GM03348 (cell line): ENCODE data around the gene TGFB2.

Experiments
- DNase-seq: peaks from one replicate; pipeline ENCODE4 v3.0.0; 2012; ENCODE audit warnings: low spot score

The TGFB2 gene

DNA sequence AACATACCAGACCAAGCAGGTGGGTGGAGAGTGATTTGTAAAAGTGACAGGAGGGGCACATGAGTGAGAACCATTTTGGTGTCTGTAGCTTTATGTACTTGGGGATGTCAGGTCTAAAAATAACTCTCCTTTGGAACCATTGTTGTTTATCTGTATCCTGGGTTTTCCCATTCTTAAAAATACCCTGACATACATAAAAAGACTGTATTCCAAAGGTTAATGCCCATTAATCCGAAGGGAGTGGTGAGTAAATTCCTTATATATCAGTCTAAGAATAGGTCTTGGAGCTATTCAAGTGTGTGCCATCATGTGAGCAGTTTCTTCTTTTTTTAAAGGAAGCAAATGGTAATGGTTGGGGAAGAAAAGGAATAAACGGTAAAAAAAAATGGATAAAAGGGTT lies 117.5 kb downstream of the TGFB2 start:
- no peak for DNase-seq

- DNase-seq: peak; percentile 68
Measured at GRCh38 chr1:218463194-218464156, 118.3 kb downstream of the TGFB2 start.

GRCh38 chr1:218464871-218465270 lies 119.7 kb downstream of the TGFB2 start:
- no peak for DNase-seq

- no peak for DNase-seq
Measured at GRCh38 chr1:218466341-218467010, 121.3 kb downstream of the TGFB2 start.

DNA sequence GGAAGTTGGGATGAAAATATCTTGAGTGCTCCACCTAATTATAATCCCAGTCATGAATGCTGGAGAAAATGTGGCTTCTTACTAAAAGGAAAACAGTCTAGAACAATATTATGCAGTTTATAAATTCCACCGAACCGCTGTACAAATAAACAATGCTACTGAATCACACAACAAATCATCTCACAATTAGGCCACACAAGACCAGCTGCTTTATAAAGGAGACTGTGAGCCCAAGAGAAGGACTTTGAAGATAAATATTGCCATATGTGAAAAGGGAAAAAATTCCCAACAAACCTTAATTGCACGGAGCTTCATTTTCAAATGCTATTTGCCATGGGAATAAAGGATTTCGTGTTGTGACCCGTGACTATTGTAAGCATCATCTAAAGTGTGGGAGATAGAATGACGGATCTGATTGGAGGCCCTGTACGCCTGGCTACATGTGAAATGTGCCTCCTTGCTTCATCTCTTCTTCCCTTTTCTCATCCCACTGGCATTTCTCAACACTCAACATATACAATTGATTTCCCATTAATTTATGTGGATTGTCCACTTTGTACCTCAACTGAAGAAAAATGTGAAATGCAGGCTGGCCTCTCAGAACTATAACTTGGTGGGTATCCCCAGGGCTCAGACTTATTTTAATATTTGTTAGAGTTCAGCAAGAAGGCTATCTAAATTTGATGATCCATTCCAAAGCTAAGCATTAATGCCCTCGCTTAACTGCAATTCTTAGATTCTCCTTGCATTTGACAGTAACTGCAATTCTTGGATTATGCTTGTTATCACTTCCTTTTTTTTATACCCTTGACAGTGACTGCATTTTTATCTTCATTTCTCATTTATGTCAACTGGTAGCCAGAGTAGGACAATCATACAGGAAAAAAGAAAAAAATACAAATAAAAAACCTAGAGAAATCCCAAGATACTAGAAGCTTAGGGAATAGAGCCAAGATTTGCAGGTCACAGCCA lies 122.3 kb downstream of the TGFB2 start:
- no peak for DNase-seq

DNA sequence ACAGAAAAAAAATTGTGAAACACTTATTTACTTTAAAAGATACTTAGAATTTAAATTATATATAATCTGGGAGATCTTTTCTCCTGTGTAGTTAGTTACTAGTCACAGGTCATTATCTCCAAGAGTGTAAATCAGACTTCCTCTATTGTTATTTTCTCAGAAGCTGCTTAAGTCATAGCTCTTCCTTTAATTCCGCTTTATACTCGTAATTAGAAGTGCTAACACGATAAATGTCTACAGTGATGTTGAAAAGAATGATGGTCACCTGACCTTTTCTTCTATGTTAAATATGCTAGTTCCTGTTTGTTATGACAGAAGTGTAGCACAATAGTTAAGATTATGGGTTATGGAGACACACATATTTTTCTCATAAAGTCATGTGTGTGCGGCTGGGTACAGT lies 123.6 kb downstream of the TGFB2 start:
- DNase-seq: no peak

- DNase-seq: no peak
Measured at GRCh38 chr1:218472885-218473284, 127.7 kb downstream of the TGFB2 start.

GRCh38 chr1:218473522-218473921 lies 128.4 kb downstream of the TGFB2 start:
- no peak for DNase-seq

- DNase-seq: no peak
Measured at GRCh38 chr1:218474128-218474527, 129.0 kb downstream of the TGFB2 start.

DNA sequence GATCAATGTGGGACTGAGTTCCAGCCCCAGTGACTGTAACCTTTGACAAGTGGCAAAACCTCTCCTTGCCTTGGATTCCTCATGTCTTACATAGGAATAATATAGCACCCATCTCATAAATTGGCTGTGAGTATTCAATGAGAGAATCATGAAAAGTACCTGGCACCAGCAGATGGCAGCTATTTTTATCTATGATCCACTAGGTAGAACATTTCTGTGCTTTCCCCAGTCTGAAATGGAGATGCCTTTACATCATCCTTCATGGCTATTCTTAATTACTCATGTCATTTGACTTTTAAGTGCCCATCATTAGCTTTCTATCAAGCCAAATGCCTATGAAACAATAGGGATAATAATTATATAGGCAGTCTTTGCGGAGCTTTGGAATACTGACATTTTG lies 130.1 kb downstream of the TGFB2 start:
- no peak for DNase-seq

DNA sequence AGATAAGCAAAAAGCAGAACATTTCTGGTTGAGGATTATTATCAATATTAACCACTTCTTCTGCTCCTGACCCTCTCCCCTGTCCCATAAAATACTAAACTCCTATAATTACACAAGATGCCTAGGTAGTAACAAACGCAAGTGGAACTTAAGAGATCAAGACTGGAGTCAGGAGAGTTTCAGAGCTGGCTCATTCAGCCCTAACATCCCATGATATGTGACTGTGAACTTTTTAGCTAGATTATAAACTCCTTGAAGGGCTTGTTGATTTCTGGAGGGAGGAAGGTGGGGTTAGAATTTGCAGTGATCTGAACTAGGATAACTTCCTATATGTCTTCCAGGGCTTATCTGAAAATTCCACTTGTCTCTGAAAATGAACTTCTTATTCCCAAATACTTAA lies 130.6 kb downstream of the TGFB2 start:
- DNase-seq: no peak

- peak; percentile 67 for DNase-seq
Measured at GRCh38 chr1:218476385-218476784, 131.2 kb downstream of the TGFB2 start.

DNA sequence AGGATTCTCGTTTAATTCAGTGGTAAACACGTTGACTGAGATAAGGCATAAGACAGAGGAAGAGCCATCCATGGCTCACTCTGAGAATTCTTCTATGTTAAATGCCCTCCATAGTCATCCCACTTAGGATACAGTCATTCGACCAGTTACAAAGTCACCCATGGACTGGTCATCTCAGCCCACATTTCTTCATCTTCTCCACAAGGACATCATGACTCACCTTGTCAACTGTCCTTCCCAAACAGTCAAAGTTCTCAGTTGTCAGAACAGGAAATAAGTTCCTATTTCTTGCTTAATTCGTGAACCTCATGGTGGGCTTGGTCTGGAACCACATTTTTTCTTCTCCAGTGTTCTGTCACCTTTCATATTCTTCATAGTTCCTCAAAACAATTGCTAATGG lies 133.2 kb downstream of the TGFB2 start:
- DNase-seq: no peak

GRCh38 chr1:218479436-218480115 lies 134.4 kb downstream of the TGFB2 start:
- DNase-seq: peak; percentile 52

GRCh38 chr1:218480137-218480536 lies 135.0 kb downstream of the TGFB2 start:
- DNase-seq: no peak

DNA sequence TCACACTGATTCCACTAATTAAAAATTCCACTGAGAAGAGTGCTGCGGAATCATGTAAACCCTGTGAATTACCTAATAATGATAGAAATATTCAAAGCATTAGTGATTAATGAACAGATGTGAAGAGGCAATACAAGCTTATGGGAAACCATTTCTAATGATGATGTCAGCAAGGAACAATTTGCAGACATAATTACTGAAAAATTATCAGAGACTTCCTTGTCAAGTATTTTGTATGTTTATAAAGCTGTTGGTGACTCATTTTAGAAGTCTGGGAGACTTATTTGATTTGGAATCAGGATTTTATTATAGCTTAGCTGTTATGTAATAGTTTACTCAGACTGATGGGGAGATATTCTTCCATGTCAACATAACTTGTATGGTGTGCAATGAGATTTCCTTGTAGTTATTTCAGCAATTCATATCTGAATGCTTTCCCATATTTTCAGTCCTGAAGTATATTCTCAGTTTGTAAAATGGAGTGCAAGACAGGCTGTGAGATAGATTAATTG lies 135.5 kb downstream of the TGFB2 start:
- peak; percentile 56 for DNase-seq

DNA sequence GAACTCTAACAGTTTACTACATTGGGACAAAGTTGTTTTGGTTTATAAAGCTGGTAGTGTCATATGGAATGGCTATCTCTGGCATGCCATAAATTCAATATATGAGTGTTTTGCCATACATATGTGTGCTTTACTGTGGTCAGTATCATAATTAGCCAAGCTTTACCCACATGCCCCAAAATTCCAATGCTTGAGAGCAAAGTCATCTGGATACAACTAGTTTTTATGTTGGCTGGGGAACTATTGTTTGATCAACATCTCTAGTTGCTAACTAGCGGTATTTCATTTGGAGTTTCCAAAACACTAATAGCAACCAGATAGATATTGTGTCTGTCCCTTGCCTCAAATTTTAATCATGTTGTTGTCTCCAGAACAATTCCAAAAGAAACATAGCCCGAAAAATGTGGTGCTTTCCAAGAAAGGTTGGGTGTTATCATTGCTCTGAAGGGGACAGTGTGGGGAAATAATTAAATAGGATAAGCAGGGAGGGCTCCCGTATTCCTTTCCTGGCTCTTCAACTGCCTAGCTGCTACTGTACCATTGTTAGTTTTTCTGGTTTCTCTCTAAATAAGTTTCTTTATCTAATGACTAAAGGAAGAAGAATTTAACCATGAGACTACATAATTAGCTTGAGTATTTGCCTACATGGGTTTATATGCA lies 136.1 kb downstream of the TGFB2 start:
- no peak for DNase-seq

- DNase-seq: peak; percentile 44
Measured at GRCh38 chr1:218482683-218483082, 137.5 kb downstream of the TGFB2 start.

GRCh38 chr1:218485241-218485928 lies 140.2 kb downstream of the TGFB2 start:
- DNase-seq: no peak

- DNase-seq: no peak
Measured at GRCh38 chr1:218488531-218488930, 143.4 kb downstream of the TGFB2 start.
